Stimulated activated naive CD8-positive, alpha-beta T cell treated with anti-CD3 and anti-CD28 coated beads, Interleukin-15, Interleukin-2, amounts not matched to agents 100 ng/mL and 50 ng/mL, for 24 hours (primary cell): ENCODE data around the gene HAGHL.
"Not testable (repeated sequence)": the region's sequence is repeated elsewhere in the genome, so short reads cannot be mapped to it uniquely, and the experiment has no call there.

ENCODE experiments used
- H3K27ac Mint-ChIP-seq: one replicate; pipeline ENCODE4 v1.8.0; 2021; ENCODE audit warnings: mild to moderate bottlenecking, mixed read lengths
- H3K27me3 Mint-ChIP-seq: one replicate; pipeline ENCODE4 v1.8.0; 2021; ENCODE audit warnings: mixed read lengths
- H3K36me3 Mint-ChIP-seq: one replicate; pipeline ENCODE4 v1.8.0; 2021; ENCODE audit warnings: low read depth, mixed read lengths
- H3K4me1 Mint-ChIP-seq: one replicate; pipeline ENCODE4 v1.8.0; 2021; ENCODE audit warnings: low read depth, mixed read lengths
- H3K4me3 Mint-ChIP-seq: one replicate; pipeline ENCODE4 v1.8.0; 2021; ENCODE audit warnings: mild to moderate bottlenecking, mixed read lengths
- H3K9me3 Mint-ChIP-seq: one replicate; pipeline ENCODE4 v1.8.0; 2021; ENCODE audit warnings: mixed read lengths

The HAGHL gene

GRCh38 chr16:710500-711075 lies 16.3 kb upstream of the HAGHL start:
- no peaks in the 10 kb centered on the region for H3K9me3 Mint-ChIP-seq
- no peaks in the 10 kb centered on the region for H3K36me3 Mint-ChIP-seq
- H3K27me3 Mint-ChIP-seq, result peaks cover 45% of the 10 kb centered on the region
- no peak overlapping the region for H3K4me3 Mint-ChIP-seq
- no peak overlapping the region for H3K27ac Mint-ChIP-seq
- H3K4me1 Mint-ChIP-seq, result no peaks in the 10 kb centered on the region

GRCh38 chr16:711084-711483 lies 15.8 kb upstream of the HAGHL start:
- Mint-ChIP-seq H3K27ac (no peak overlapping the region), H3K4me3 (no peak overlapping the region), H3K4me1 (peaks cover 3% of the 10 kb centered on the region), H3K36me3 (no peaks in the 10 kb centered on the region), H3K27me3 (peaks cover 45% of the 10 kb centered on the region), H3K9me3 (no peaks in the 10 kb centered on the region)

- Mint-ChIP-seq H3K27me3 (peaks cover 39% of the 10 kb centered on the region), H3K27ac (no peak overlapping the region), H3K9me3 (no peaks in the 10 kb centered on the region), H3K4me1 (peaks cover 7% of the 10 kb centered on the region), H3K36me3 (no peaks in the 10 kb centered on the region), H3K4me3 (no peak overlapping the region)
Observed at GRCh38 chr16:711548-712320, 15.2 kb upstream of the HAGHL start.

- not testable (repeated sequence) for H3K4me1 Mint-ChIP-seq, H3K9me3 Mint-ChIP-seq, H3K36me3 Mint-ChIP-seq, H3K27ac Mint-ChIP-seq, H3K4me3 Mint-ChIP-seq
- peaks cover 32% of the 10 kb centered on the region for H3K27me3 Mint-ChIP-seq
Observed at GRCh38 chr16:712740-713250, 14.1 kb upstream of the HAGHL start.

- H3K9me3 Mint-ChIP-seq, result no peaks in the 10 kb centered on the region
- H3K4me1 Mint-ChIP-seq, result peaks cover 12% of the 10 kb centered on the region
- H3K4me3 Mint-ChIP-seq, result no peak overlapping the region
- no peaks in the 10 kb centered on the region for H3K36me3 Mint-ChIP-seq
- peaks cover 24% of the 10 kb centered on the region for H3K27me3 Mint-ChIP-seq
- H3K27ac Mint-ChIP-seq, result no peak overlapping the region
Observed at GRCh38 chr16:714079-714478, 12.8 kb upstream of the HAGHL start.

GRCh38 chr16:714558-715476 lies 12.1 kb upstream of the HAGHL start, which contains the start of gene METRN:
Gene METRN (plus strand): TSS chr16:715118. CDS start chr16:715290, 172 bp downstream.
- H3K4me1 Mint-ChIP-seq, result peaks cover 20% of the 10 kb centered on the region
- H3K4me3 Mint-ChIP-seq, result peak within 1 kb of the TSS; percentile 67
- peaks cover 18% of the 10 kb centered on the region for H3K27me3 Mint-ChIP-seq
- H3K27ac Mint-ChIP-seq, result no peak within 1 kb of the TSS
- H3K9me3 Mint-ChIP-seq, result no peaks in the 10 kb centered on the region
- no peaks in the 10 kb centered on the region for H3K36me3 Mint-ChIP-seq

- no peaks in the 10 kb centered on the region for H3K9me3 Mint-ChIP-seq
- H3K27ac Mint-ChIP-seq, result no peak overlapping the region
- peak overlapping the region; percentile 67 for H3K4me3 Mint-ChIP-seq
- peaks cover 12% of the 10 kb centered on the region for H3K27me3 Mint-ChIP-seq
- H3K36me3 Mint-ChIP-seq, result no peaks in the 10 kb centered on the region
- peaks cover 27% of the 10 kb centered on the region for H3K4me1 Mint-ChIP-seq
Observed at GRCh38 chr16:715477-716199, 11.3 kb upstream of the HAGHL start.

GRCh38 chr16:716200-716568 lies 10.7 kb upstream of the HAGHL start:
- no peaks in the 10 kb centered on the region for H3K36me3 Mint-ChIP-seq
- H3K27ac Mint-ChIP-seq, result no peak overlapping the region

GRCh38 chr16:716768-717325 lies 10.1 kb upstream of the HAGHL start:
- H3K4me1 Mint-ChIP-seq, result peaks cover 27% of the 10 kb centered on the region
- H3K9me3 Mint-ChIP-seq, result no peaks in the 10 kb centered on the region
- no peaks in the 10 kb centered on the region for H3K36me3 Mint-ChIP-seq
- H3K27me3 Mint-ChIP-seq, result peaks cover 12% of the 10 kb centered on the region
- no peak overlapping the region for H3K27ac Mint-ChIP-seq
- peak overlapping the region; percentile 67 for H3K4me3 Mint-ChIP-seq

More at GRCh38 chr16:716200-716568, 10.7 kb upstream of the HAGHL start:
- H3K4me3 Mint-ChIP-seq, result peak overlapping the region; percentile 67
- H3K9me3 Mint-ChIP-seq, result no peaks in the 10 kb centered on the region
- H3K4me1 Mint-ChIP-seq, result peaks cover 27% of the 10 kb centered on the region
- peaks cover 12% of the 10 kb centered on the region for H3K27me3 Mint-ChIP-seq

- Mint-ChIP-seq H3K4me1 (peaks cover 34% of the 10 kb centered on the region), H3K4me3 (no peak overlapping the region), H3K27ac (no peak overlapping the region), H3K27me3 (peaks cover 10% of the 10 kb centered on the region), H3K9me3 (no peaks in the 10 kb centered on the region), H3K36me3 (no peaks in the 10 kb centered on the region)
Observed at GRCh38 chr16:717450-718245, 9.3 kb upstream of the HAGHL start.

GRCh38 chr16:718389-718788 lies 8.5 kb upstream of the HAGHL start:
- peaks cover 38% of the 10 kb centered on the region for H3K4me1 Mint-ChIP-seq
- peaks cover 7% of the 10 kb centered on the region for H3K27me3 Mint-ChIP-seq
- H3K36me3 Mint-ChIP-seq, result no peaks in the 10 kb centered on the region
- no peak overlapping the region for H3K27ac Mint-ChIP-seq
- H3K4me3 Mint-ChIP-seq, result no peak overlapping the region
- no peaks in the 10 kb centered on the region for H3K9me3 Mint-ChIP-seq

- Mint-ChIP-seq H3K27ac (no peak overlapping the region), H3K4me3 (peak overlapping the region; percentile 83), H3K9me3 (no peaks in the 10 kb centered on the region), H3K27me3 (peaks cover 3% of the 10 kb centered on the region), H3K4me1 (peaks cover 38% of the 10 kb centered on the region), H3K36me3 (no peaks in the 10 kb centered on the region)
Observed at GRCh38 chr16:718922-719321, 8.0 kb upstream of the HAGHL start.

- Mint-ChIP-seq H3K36me3 (no peaks in the 10 kb centered on the region), H3K4me3 (peak overlapping the region; percentile 83), H3K27me3 (no peaks in the 10 kb centered on the region), H3K9me3 (no peaks in the 10 kb centered on the region), H3K27ac (peak overlapping the region; percentile 85), H3K4me1 (peaks cover 38% of the 10 kb centered on the region)
Observed at GRCh38 chr16:719815-720446, 7.0 kb upstream of the HAGHL start.
